ENCODE results near the gene NUP205.

The NUP205 gene

DNA sequence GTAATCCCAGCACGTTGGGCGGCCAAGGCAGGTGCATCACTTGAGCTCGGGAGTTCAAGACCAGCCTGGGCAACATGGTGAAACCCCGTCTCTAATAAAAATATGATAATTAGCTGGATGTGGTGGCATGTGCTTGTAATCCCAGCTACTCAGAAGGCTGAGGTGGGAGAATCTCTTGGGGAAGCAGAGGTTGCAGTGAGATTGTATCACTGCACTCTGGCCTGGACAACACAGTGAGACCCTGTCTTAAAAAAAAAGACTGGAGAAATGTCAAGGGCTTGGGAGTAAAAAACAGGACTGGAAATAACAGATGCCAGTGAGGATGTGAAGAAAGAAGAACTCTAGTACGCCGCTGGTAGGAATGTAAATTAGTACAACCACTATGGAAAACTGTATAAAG is 16.7 kb upstream of the NUP205 start:
- H2AFZ ChIP-seq (ENCODE audit: low read depth), result no peak overlapping the region
- no peaks in the 10 kb centered on the region for H3K79me2 ChIP-seq (ENCODE audit: insufficient read depth, low read depth)
- H3K4me3 ChIP-seq (IDR thresholded peaks at IDR 0.05; ENCODE audit: insufficient read depth, low read depth, low read length), result no peak overlapping the region
- no peak overlapping the region for H3K27ac ChIP-seq
- H3K4me1 ChIP-seq (ENCODE audit: low read depth, poor library complexity, severe bottlenecking), result no peaks in the 10 kb centered on the region
- no peaks in the 10 kb centered on the region for H3K36me3 ChIP-seq (ENCODE audit: insufficient read depth)
- H4K20me1 ChIP-seq (ENCODE audit: insufficient read depth), result no peaks in the 10 kb centered on the region
- TF ChIP-seq, protein P1, sequence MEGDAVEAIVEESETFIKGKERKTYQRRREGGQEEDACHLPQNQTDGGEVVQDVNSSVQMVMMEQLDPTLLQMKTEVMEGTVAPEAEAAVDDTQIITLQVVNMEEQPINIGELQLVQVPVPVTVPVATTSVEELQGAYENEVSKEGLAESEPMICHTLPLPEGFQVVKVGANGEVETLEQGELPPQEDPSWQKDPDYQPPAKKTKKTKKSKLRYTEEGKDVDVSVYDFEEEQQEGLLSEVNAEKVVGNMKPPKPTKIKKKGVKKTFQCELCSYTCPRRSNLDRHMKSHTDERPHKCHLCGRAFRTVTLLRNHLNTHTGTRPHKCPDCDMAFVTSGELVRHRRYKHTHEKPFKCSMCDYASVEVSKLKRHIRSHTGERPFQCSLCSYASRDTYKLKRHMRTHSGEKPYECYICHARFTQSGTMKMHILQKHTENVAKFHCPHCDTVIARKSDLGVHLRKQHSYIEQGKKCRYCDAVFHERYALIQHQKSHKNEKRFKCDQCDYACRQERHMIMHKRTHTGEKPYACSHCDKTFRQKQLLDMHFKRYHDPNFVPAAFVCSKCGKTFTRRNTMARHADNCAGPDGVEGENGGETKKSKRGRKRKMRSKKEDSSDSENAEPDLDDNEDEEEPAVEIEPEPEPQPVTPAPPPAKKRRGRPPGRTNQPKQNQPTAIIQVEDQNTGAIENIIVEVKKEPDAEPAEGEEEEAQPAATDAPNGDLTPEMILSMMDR (conservative IDR thresholded peaks at IDR 0.05; ENCODE audit: low read depth, low read length), result no peak
- H3K9ac ChIP-seq, result no peak overlapping the region
- no peak overlapping the region for H3K4me2 ChIP-seq
- H3K27me3 ChIP-seq (ENCODE audit: insufficient read depth, low read depth), result no peaks in the 10 kb centered on the region

DNA sequence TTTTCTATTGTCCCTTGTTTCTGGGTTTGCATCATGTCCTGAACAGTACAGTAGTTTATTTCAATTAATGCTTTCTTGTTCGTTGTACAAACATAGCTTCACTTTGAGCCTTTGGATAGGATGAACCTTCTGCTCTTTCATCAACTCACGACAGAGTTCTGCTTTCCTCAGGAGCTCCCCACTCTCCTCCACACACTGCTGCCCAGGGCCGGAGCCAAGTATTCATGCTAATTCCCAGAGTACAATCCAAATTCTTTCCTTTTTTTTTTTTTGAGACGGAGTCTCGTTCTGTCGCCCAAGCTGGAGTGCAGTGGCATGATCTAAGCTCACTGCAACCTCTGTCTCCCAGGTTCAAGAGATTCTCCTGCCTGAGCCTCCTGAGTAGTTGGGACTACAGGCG is 7.5 kb upstream of the NUP205 start:
- Histone ChIP-seq H3K36me3 (ENCODE audit: insufficient read depth) (no peaks in the 10 kb centered on the region), H3K4me1 (ENCODE audit: low read depth, poor library complexity, severe bottlenecking) (no peaks in the 10 kb centered on the region), H3K27ac (no peak overlapping the region), H4K20me1 (ENCODE audit: insufficient read depth) (no peaks in the 10 kb centered on the region), H3K4me2 (no peak overlapping the region), H2AFZ (ENCODE audit: low read depth) (no peak overlapping the region), H3K4me3 (IDR thresholded peaks at IDR 0.05; ENCODE audit: insufficient read depth, low read depth, low read length) (no peak overlapping the region), H3K79me2 (ENCODE audit: insufficient read depth, low read depth) (no peaks in the 10 kb centered on the region), H3K27me3 (ENCODE audit: insufficient read depth, low read depth) (no peaks in the 10 kb centered on the region), H3K9ac (no peak overlapping the region)
- TF ChIP-seq, protein P1 (conservative IDR thresholded peaks at IDR 0.05; ENCODE audit: low read depth, low read length), result no peak

DNA sequence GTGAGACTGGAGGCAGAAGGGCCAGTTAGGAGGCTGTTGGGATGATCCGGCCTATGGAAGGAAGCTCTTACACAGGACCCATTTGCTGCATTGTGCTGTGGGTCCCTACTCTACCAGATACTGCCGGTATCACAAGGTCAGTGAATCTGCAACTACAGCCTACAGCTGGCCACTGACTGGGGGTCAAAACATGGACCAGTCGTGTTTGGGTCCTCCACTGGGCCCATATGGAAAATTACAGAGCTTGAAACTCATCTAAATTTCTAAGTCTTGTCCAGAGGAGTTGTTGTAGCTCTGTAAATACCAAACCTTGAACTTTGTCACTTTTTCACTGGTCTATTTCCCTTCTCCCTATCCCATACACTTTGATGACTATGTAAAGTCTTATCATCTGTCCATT is 5.6 kb upstream of the NUP205 start:
- H3K9ac ChIP-seq, result no peak overlapping the region
- no peak overlapping the region for H3K27ac ChIP-seq
- no peak overlapping the region for H3K4me2 ChIP-seq
- TF ChIP-seq, protein P1 (conservative IDR thresholded peaks at IDR 0.05; ENCODE audit: low read depth, low read length), result no peak
- no peaks in the 10 kb centered on the region for H3K27me3 ChIP-seq (ENCODE audit: insufficient read depth, low read depth)
- no peaks in the 10 kb centered on the region for H3K36me3 ChIP-seq (ENCODE audit: insufficient read depth)
- no peaks in the 10 kb centered on the region for H3K4me1 ChIP-seq (ENCODE audit: low read depth, poor library complexity, severe bottlenecking)
- H4K20me1 ChIP-seq (ENCODE audit: insufficient read depth), result no peaks in the 10 kb centered on the region
- no peak overlapping the region for H2AFZ ChIP-seq (ENCODE audit: low read depth)
- H3K79me2 ChIP-seq (ENCODE audit: insufficient read depth, low read depth), result no peaks in the 10 kb centered on the region
- H3K4me3 ChIP-seq (IDR thresholded peaks at IDR 0.05; ENCODE audit: insufficient read depth, low read depth, low read length), result no peak overlapping the region

DNA sequence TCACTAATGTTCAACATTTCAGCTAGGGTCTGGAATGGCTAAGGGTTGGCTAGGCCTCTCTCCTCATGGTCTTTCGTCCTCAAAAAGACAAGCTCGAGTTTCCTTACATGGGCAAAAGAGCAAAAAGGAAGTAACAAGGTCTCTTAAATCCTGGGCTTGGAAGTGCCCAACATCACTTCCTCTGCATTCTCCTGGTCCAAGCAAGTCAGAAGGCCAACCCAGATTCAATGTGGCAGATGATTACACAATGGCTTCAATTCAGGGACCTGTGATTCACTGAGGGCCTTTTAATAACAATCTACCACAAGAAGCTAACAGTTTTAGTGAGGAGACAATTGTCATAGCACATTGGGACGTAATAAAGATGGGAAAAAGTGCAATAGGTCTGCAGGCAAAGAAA is 4.4 kb upstream of the NUP205 start:
- Histone ChIP-seq H3K36me3 (ENCODE audit: insufficient read depth) (no peaks in the 10 kb centered on the region), H2AFZ (ENCODE audit: low read depth) (no peak overlapping the region), H3K9ac (no peak overlapping the region), H3K27me3 (ENCODE audit: insufficient read depth, low read depth) (no peaks in the 10 kb centered on the region), H3K4me3 (IDR thresholded peaks at IDR 0.05; ENCODE audit: insufficient read depth, low read depth, low read length) (no peak overlapping the region), H3K79me2 (ENCODE audit: insufficient read depth, low read depth) (peaks cover 8% of the 10 kb centered on the region; the same call in 1 of the 2 replicates), H4K20me1 (ENCODE audit: insufficient read depth) (no peaks in the 10 kb centered on the region), H3K27ac (no peak overlapping the region), H3K4me2 (no peak overlapping the region), H3K4me1 (ENCODE audit: low read depth, poor library complexity, severe bottlenecking) (no peaks in the 10 kb centered on the region)
- TF ChIP-seq, protein P1 (conservative IDR thresholded peaks at IDR 0.05; ENCODE audit: low read depth, low read length), result no peak

All from KMS-11 (cell line).